Calu3 (cell line): Measurements from ENCODE around the gene KIF3B. TPM values are rescaled to one million over a fixed set of nuclear protein-coding genes. Genes with fewer than 3 reads are reported as not detected.
A peak's percentile ranks its signal among the peaks of the same experiment; 100 is the strongest.
"Not testable (repeated sequence)": the region's sequence is repeated elsewhere in the genome, so short reads cannot be mapped to it uniquely, and the experiment has no call there.

Experiments
- BruUV-seq: library from RNA; stranded (reverse); fragments of 400-500 nt; replicated peaks from 2 replicates; lab custom pipeline; 2021; lab: Mats Ljungman, UMichigan
- CTCF ChIA-PET: fragments of 300-600 bp; sonication (Branson Sonifier 250); formaldehyde crosslinking; loops from one replicate; lab custom pipeline; 2022; ENCODE audit warnings: antibody characterized with exemption; lab: Charles Lee
- DNase-seq: peaks from one replicate; pipeline ENCODE4 v3.0.0; 2022
- H3K27ac Mint-ChIP-seq: one replicate; pipeline ENCODE4 v1.8.0; 2022; ENCODE audit warnings: mixed read lengths; ENCODE audit not compliant: unreplicated experiment
- H3K27me3 Mint-ChIP-seq: one replicate; pipeline ENCODE4 v1.8.0; 2022; ENCODE audit warnings: mixed read lengths; ENCODE audit not compliant: unreplicated experiment
- H3K36me3 Mint-ChIP-seq: one replicate; pipeline ENCODE4 v1.8.0; 2022; ENCODE audit warnings: mild to moderate bottlenecking, moderate library complexity, mixed read lengths; ENCODE audit not compliant: insufficient read depth, unreplicated experiment
- H3K4me1 Mint-ChIP-seq: one replicate; pipeline ENCODE4 v1.8.0; 2022; ENCODE audit warnings: mild to moderate bottlenecking, low read depth, mixed read lengths; ENCODE audit not compliant: unreplicated experiment
- H3K4me3 Mint-ChIP-seq: one replicate; pipeline ENCODE4 v1.8.0; 2022; ENCODE audit warnings: mild to moderate bottlenecking, low read depth, moderate library complexity, mixed read lengths; ENCODE audit not compliant: unreplicated experiment
- H3K9me3 Mint-ChIP-seq: one replicate; pipeline ENCODE4 v1.8.0; 2022; ENCODE audit warnings: low read depth, mixed read lengths; ENCODE audit not compliant: unreplicated experiment
- intact Hi-C: fragments of 100-400 bp; cut with micrococcal nuclease; formaldehyde crosslinking; loops from one replicate; pipeline ENCODE4 v1.10.0; 2022; ENCODE audit not compliant: unreplicated experiment
- total RNA-seq: library from RNA; stranded (reverse); gene quantifications from 2 replicates; pipeline ENCODE4 v1.2.3, GENCODE V29; 2022
- TF ChIP-seq, protein P1 (sequence below): fragments of 200-600 bp; IDR thresholded peaks from one replicate; pipeline ENCODE4 v1.8.0; 2022; ENCODE audit warnings: antibody characterized with exemption; ENCODE audit not compliant: unreplicated experiment

Gene KIF3B
- total RNA-seq, 1 experiment from 2014 or later = 51.2 TPM

DNA sequence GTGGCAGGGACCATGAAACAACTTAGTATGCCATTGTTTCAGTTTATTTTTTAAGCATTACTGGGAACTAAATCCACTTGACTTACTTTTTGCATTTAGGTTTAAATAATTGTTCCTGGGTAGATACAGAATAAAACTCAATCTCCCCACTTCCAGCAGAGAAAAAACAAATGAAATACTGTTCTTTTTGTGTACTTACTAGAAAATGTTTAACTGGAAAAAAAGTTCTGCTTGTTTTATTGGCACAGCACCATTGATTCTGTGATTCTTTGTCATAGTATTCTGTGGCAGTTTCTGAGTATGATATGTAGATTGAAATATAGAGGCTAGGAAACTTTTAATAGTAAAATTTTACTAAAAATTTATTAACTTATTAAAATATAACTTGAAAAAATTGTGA, 90.9 kb downstream of the KIF3B start:
- TF ChIP-seq, protein P1, sequence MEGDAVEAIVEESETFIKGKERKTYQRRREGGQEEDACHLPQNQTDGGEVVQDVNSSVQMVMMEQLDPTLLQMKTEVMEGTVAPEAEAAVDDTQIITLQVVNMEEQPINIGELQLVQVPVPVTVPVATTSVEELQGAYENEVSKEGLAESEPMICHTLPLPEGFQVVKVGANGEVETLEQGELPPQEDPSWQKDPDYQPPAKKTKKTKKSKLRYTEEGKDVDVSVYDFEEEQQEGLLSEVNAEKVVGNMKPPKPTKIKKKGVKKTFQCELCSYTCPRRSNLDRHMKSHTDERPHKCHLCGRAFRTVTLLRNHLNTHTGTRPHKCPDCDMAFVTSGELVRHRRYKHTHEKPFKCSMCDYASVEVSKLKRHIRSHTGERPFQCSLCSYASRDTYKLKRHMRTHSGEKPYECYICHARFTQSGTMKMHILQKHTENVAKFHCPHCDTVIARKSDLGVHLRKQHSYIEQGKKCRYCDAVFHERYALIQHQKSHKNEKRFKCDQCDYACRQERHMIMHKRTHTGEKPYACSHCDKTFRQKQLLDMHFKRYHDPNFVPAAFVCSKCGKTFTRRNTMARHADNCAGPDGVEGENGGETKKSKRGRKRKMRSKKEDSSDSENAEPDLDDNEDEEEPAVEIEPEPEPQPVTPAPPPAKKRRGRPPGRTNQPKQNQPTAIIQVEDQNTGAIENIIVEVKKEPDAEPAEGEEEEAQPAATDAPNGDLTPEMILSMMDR = no peak
- intact Hi-C loops = loop anchor here (5.0 kb wide), 1 partner anchor 44 kb away; no protein-coding TSS in a partner anchor
- no TSS peak for BruUV-seq
- Mint-ChIP-seq H3K36me3 (peaks cover 14% of the 10 kb centered on the region), H3K4me3 (peak overlapping the region; percentile 39), H3K9me3 (no peaks in the 10 kb centered on the region), H3K27ac (no peak overlapping the region), H3K4me1 (peaks cover 46% of the 10 kb centered on the region), H3K27me3 (no peaks in the 10 kb centered on the region)
- CTCF ChIA-PET = interaction anchor here (0.5 to 2.0 kb wide), 4 partner anchors 9 to 406 kb away, joined by 3 to 6 read pairs (median 3); no protein-coding TSS in a partner anchor
- DNase-seq = no peak

DNA sequence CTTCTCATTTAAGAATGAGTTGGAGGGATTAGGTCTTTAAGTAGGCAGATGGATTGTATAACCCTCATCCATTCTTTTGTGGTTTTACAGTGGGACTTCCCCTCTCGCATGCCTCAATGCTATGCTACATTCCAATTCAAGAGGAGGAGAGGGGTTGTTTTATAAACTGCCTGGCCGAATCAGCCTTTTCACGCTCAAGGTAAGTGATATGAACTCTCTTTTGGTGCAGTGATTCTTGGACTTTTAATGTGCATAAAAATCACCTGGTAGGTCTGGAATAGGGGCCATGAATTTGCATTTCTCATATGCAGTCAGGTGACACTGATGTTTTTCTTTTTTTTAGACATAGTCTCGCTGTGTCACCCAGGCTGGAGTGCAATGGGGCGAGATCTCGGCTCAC, 91.5 kb downstream of the KIF3B start:
- peak overlapping the region; percentile 39 for H3K4me3 Mint-ChIP-seq
- DNase-seq = peak; percentile 18
- H3K9me3 Mint-ChIP-seq = no peaks in the 10 kb centered on the region
- TF ChIP-seq, protein P1 = no peak
- CTCF ChIA-PET = interaction anchor here (0.5 to 2.0 kb wide), 2 partner anchors 10 to 405 kb away, joined by 3 to 6 read pairs; no protein-coding TSS in a partner anchor
- H3K27me3 Mint-ChIP-seq = no peaks in the 10 kb centered on the region
- intact Hi-C loops = loop anchor here (5.0 kb wide), 1 partner anchor 43 kb away; no protein-coding TSS in a partner anchor
- H3K36me3 Mint-ChIP-seq = peaks cover 14% of the 10 kb centered on the region
- no peak overlapping the region for H3K27ac Mint-ChIP-seq
- H3K4me1 Mint-ChIP-seq = peaks cover 40% of the 10 kb centered on the region
- BruUV-seq = no TSS peak

DNA sequence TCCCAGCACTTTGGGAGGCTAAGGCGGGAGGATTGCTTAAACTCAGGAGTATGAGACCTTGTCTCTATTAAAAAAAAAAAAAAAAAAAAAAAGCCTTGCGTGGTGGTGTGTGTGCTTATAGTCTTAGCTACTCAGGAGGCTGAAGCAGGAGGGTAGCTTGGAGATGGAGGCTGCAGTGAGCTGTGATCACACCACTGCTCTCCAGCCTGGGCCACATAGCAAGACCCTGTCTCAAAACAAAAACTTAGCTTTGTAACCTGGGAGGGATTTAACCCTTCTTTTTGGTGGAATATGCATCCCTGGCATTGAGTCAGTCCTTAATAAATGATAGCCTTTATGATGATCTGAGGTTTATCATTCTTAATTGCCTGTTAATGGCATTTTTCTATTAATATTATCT, 93.4 kb downstream of the KIF3B start:
- TF ChIP-seq, protein P1 = no peak
- CTCF ChIA-PET = interaction anchor here (0.6 to 1.1 kb wide), 3 partner anchors 12 to 46 kb away, joined by 4 to 7 read pairs (median 5); partner anchors contain the start of gene ASXL1

DNA sequence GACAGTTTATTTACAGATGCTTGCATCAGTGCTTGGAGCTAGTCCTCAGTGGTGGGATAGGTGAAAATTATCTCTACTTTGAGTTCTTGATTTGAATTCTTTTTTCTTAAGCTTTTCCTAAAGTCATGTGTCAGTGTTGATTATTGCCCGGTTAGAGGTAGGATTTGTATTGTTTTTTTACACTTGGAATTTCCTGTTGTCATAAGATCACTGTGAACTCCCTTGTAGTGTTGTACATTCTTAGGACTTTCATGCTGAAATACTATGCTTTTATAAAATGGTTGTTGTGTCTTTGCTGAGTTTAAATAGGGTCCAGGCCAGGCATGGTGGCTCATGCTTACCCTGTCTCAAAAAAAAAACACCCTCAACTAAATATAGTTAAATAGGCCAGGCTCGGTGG, 101.0 kb downstream of the KIF3B start:
- no TSS peak for BruUV-seq
- Mint-ChIP-seq H3K27me3 (no peaks in the 10 kb centered on the region), H3K36me3 (peaks cover 19% of the 10 kb centered on the region), H3K4me1 (no peaks in the 10 kb centered on the region), H3K4me3 (no peak overlapping the region), H3K9me3 (no peaks in the 10 kb centered on the region), H3K27ac (no peak overlapping the region)
- intact Hi-C loops = no loop called here
- no peak for DNase-seq
- CTCF ChIA-PET = interaction anchor here (0.8 kb wide), 1 partner anchor 11 kb away, joined by 3 read pairs; no protein-coding TSS in a partner anchor
- TF ChIP-seq, protein P1 = no peak

More for the DNA sequence above, 93.4 kb downstream of the KIF3B start:
- Mint-ChIP-seq H3K36me3 (peaks cover 23% of the 10 kb centered on the region), H3K9me3 (no peaks in the 10 kb centered on the region), H3K27me3 (no peaks in the 10 kb centered on the region), H3K4me3 (no peak overlapping the region), H3K27ac (no peak overlapping the region), H3K4me1 (peaks cover 30% of the 10 kb centered on the region)
- no TSS peak for BruUV-seq
- no peak for DNase-seq
- intact Hi-C loops = no loop called here

DNA sequence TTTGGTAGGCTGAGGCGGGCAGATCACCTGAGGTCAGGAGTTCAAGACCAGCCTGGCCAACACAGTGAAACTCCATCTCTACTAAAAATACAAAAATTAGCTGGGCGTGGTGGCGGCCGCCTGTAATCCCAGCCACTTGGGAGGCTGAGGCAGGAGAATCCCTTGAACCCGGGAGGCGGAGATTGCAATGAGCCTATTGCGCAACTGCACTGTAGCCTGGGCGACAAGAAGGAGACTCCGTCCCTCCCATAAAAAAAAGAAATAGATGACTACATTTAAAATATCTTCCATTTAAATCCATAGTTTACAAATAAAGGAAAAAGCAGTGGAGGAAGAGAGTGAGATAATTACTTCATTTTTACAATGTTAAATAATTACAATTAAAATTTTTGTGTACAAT, 102.6 kb downstream of the KIF3B start:
- H3K36me3 Mint-ChIP-seq = peaks cover 13% of the 10 kb centered on the region
- H3K4me3 Mint-ChIP-seq, H3K27ac Mint-ChIP-seq, BruUV-seq, H3K9me3 Mint-ChIP-seq, CTCF ChIA-PET, intact Hi-C loops, H3K27me3 Mint-ChIP-seq, H3K4me1 Mint-ChIP-seq, DNase-seq: not testable (repeated sequence)
